Endothelial cell of umbilical vein (primary cell): Measurements from ENCODE around the gene ARHGAP29. TPM values are rescaled to one million over a fixed set of nuclear protein-coding genes. Genes with fewer than 3 reads are reported as not detected.

Experiments
- BruUV-seq: library from RNA; stranded (reverse); fragments of 400-500 nt; replicated peaks from 2 replicates; lab custom pipeline; 2021; lab: Mats Ljungman, UMichigan
- CTCF ChIA-PET: fragments of 300-600, 350-600 bp; sonication (Branson Sonifier 250); formaldehyde crosslinking; loops from one replicate; lab custom pipeline; 2021; ENCODE audit warnings: antibody characterized with exemption, inconsistent platforms; lab: Charles Lee
- POLR2A ChIA-PET: fragments of 300-600, 350-600 bp; sonication (Branson Sonifier 250); formaldehyde crosslinking; loops from one replicate; lab custom pipeline; 2021; ENCODE audit warnings: antibody characterized with exemption, inconsistent platforms; lab: Charles Lee
- DNase-seq: peaks from one replicate; pipeline ENCODE4 v3.0.0-alpha.2; 2011; ENCODE audit warnings: low read depth, low spot score
- FAIRE-seq: peaks from 2 replicates; lab custom pipeline; 2011; peaks lifted over from hg19 to GRCh38; lab: Jason Lieb, UNC
- H2AFZ ChIP-seq: 2 replicates; pipeline ENCODE4 v1.6.0; 2012; ENCODE audit warnings: low read depth, low read length, control low read depth, inconsistent platforms
- H3K27ac ChIP-seq: 2 replicates; pipeline ENCODE4 v1.5.1; 2011; ENCODE audit warnings: low read depth, mild to moderate bottlenecking, control low read depth, low read length, moderate library complexity; ENCODE audit not compliant: insufficient read depth
- H3K27me3 ChIP-seq, 2 experiments: 2 replicates each; pipeline versions ENCODE4 v1.6.0 to v1.6.1; 2011; ENCODE audit warnings: low read length in 2 of 2, mixed read lengths in 1 of 2; ENCODE audit not compliant: control insufficient read depth in 2 of 2, insufficient read depth in 2 of 2
- H3K36me3 ChIP-seq, 2 experiments: 2 replicates in 1 of 2; 3 replicates in 1 of 2; pipeline ENCODE4 v1.5.1; 2011; ENCODE audit warnings: low read length in 2 of 2, mild to moderate bottlenecking in 1 of 2, moderate library complexity in 1 of 2; ENCODE audit not compliant: control insufficient read depth in 2 of 2, insufficient read depth in 2 of 2; ENCODE audit errors: extremely low read depth in 1 of 2
- H3K4me1 ChIP-seq: 3 replicates; pipeline ENCODE4 v1.5.1; 2011; ENCODE audit warnings: mild to moderate bottlenecking, low read length; ENCODE audit not compliant: control insufficient read depth, insufficient read depth; ENCODE audit errors: extremely low read depth
- H3K4me2 ChIP-seq: 2 replicates; pipeline ENCODE4 v1.6.1; 2011; ENCODE audit warnings: low read length, control low read depth, mixed read lengths; ENCODE audit not compliant: insufficient read depth
- H3K4me3 ChIP-seq, 3 experiments: fragments of 200-600 bp in 1 of 3; sonication (generic), shearing (Covaris generic) in 1 of 3; replicated peaks in 1 of 3; 2 replicates each; pipeline ENCODE4 v1.5.1; 2011 to 2016; ENCODE audit warnings: control low read depth in 3 of 3, low read length in 3 of 3, mild to moderate bottlenecking in 2 of 3, inconsistent platforms in 1 of 3, low read depth in 1 of 3, moderate library complexity in 1 of 3; ENCODE audit not compliant: insufficient read depth in 1 of 3
- H3K79me2 ChIP-seq: 2 replicates; pipeline ENCODE4 v1.6.0; 2012; ENCODE audit warnings: low read length, inconsistent platforms; ENCODE audit not compliant: control insufficient read depth, insufficient read depth
- H3K9ac ChIP-seq: replicated peaks from 2 replicates; pipeline ENCODE3; 2011; ENCODE audit warnings: low read length, control low read depth; ENCODE audit not compliant: insufficient read depth; ENCODE audit errors: extremely low read depth
- H3K9me1 ChIP-seq: replicated peaks from 3 replicates; pipeline ENCODE4 v1.6.0; 2011; ENCODE audit warnings: mild to moderate bottlenecking, low read length; ENCODE audit not compliant: control insufficient read depth, insufficient read depth; ENCODE audit errors: extremely low read depth
- H3K9me3 ChIP-seq: replicated peaks from 2 replicates; pipeline ENCODE4 v1.5.1; 2012; ENCODE audit warnings: low read length, inconsistent platforms; ENCODE audit not compliant: control insufficient read depth, insufficient read depth
- H4K20me1 ChIP-seq: replicated peaks from 2 replicates; pipeline ENCODE3; 2011; ENCODE audit warnings: mild to moderate bottlenecking, low read length; ENCODE audit not compliant: control insufficient read depth, insufficient read depth; ENCODE audit errors: extremely low read depth
- EZH2 ChIP-seq: IDR thresholded peaks from 2 replicates; pipeline ENCODE4 v1.6.1; 2012; ENCODE audit warnings: borderline replicate concordance, low read depth, mild to moderate bottlenecking, moderate library complexity, low read length, inconsistent platforms; ENCODE audit not compliant: severe bottlenecking
- FOS ChIP-seq: IDR thresholded peaks from 2 replicates; pipeline ENCODE4 v1.6.1; 2011; ENCODE audit warnings: mild to moderate bottlenecking, low read length, moderate library complexity, borderline replicate concordance; ENCODE audit not compliant: insufficient read depth
- GATA2 ChIP-seq: IDR thresholded peaks from 2 replicates; pipeline ENCODE4 v1.7.0; 2011; ENCODE audit warnings: low read depth, mild to moderate bottlenecking, moderate library complexity, mixed read lengths, low read length; ENCODE audit not compliant: insufficient read length, insufficient read depth
- JUN ChIP-seq: IDR thresholded peaks from 2 replicates; pipeline ENCODE4 v1.6.1; 2011; ENCODE audit warnings: borderline replicate concordance, low read depth; ENCODE audit not compliant: insufficient read length, insufficient read depth
- MYC ChIP-seq: IDR thresholded peaks from one replicate; pipeline ENCODE4 v1.6.1; 2011; ENCODE audit warnings: mild to moderate bottlenecking, low read depth, low read length
- POLR2A ChIP-seq: IDR thresholded peaks from 2 replicates; pipeline ENCODE4 v1.6.1; 2012; ENCODE audit warnings: low read depth, mild to moderate bottlenecking, control low read depth, low read length
- POLR2AphosphoS5 ChIP-seq: IDR thresholded peaks from 2 replicates; pipeline ENCODE4 v1.6.1; 2012; ENCODE audit warnings: low read depth, mild to moderate bottlenecking, control low read depth, low read length, moderate library complexity; ENCODE audit not compliant: insufficient read depth
- dilution Hi-C: fragments of 300-500 bp; cut with MboI; formaldehyde crosslinking; loops from one replicate; pipeline ENCODE4 v1.15.0; 2019; ENCODE audit warnings: low sequenced_read_pairs; ENCODE audit not compliant: extremely low pct_ligation_motif_present
- intact Hi-C: fragments of 100-400 bp; cut with micrococcal nuclease; formaldehyde crosslinking; loops from one replicate; pipeline ENCODE4 v1.10.0; 2022
- polyA plus RNA-seq, 4 experiments: library from polyadenylated mRNA; depleted of rRNA in 3 of 4; stranded (reverse) in 3 of 4; unstranded in 1 of 4; fragments of >200 nt; gene quantifications; 2 replicates each; pipeline versions ENCODE4 v1.2.1 to v1.2.3, GENCODE V29; 2011 to 2012; ENCODE audit warnings: missing spikeins in 1 of 4
- total RNA-seq: library from RNA; stranded (reverse); gene quantifications from 2 replicates; pipeline ENCODE4 v1.2.3, GENCODE V29; 2021
- TF ChIP-seq, protein P1 (sequence below): IDR thresholded peaks from 2 replicates; pipeline ENCODE4 v1.6.1; 2011; ENCODE audit not compliant: insufficient read depth, insufficient read length
- TF ChIP-seq, protein P2 (sequence below), 2 donors: IDR thresholded peaks; 1 replicate in 1 of 2; 2 replicates in 1 of 2; pipeline ENCODE4 v1.5.1; 2011; ENCODE audit warnings: low read length in 2 of 2, mild to moderate bottlenecking in 2 of 2, moderate library complexity in 2 of 2, control low read depth in 1 of 2, inconsistent platforms in 1 of 2, low read depth in 1 of 2; ENCODE audit not compliant: insufficient read depth in 1 of 2; ENCODE audit errors: extremely low read depth in 1 of 2

Gene ARHGAP29
- total and polyA plus RNA-seq, 2 donors (not counting 3 experiments of a cell fraction or from before 2014, with no cell fraction given) = 56.3 to 199 TPM

DNA sequence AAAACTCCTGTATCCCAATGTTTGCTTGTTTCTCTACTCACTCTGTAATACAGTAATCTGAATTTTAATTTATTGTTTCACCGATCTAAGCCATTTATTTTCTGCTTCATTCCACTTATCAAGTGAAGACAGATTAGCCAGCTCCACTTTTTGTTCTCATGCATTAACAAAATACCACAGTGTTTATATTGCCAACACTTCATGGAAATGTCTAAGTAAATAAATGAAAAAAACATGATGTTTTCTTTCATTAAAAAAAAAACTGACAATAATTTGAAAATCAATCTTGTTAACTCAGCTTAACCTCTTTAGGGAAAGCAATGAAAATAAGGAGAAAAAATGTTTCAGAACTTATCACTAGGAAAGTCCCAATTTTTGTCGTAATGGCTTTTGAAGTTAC, 11.5 kb downstream of the ARHGAP29 start:
- ChIA-PET POLR2A (interaction anchor here (0.8 to 1.6 kb wide), 2 partner anchors 39 to 164 kb away, joined by 4 read pairs; no protein-coding TSS in a partner anchor), CTCF (interaction anchor here (1.3 to 4.0 kb wide), 11 partner anchors 8 to 180 kb away, joined by 3 to 29 read pairs (median 10); no protein-coding TSS in a partner anchor)
- Histone ChIP-seq H3K9ac (no peak overlapping the region), H3K4me2 (peak overlapping the region; percentile 22), H3K27ac (peak overlapping the region; percentile 29), H2AFZ (no peak overlapping the region), H3K79me2 (peaks cover 97% of the 10 kb centered on the region), H3K4me1 (peaks cover 56% of the 10 kb centered on the region), H3K4me3 (no peak overlapping the region), H3K9me3 (no peaks in the 10 kb centered on the region), H3K27me3 (no peaks in the 10 kb centered on the region), H4K20me1 (peaks cover 11% of the 10 kb centered on the region), H3K36me3 (peaks cover 0 to 14% of the 10 kb centered on the region in 2 experiments), H3K9me1 (peaks cover 4% of the 10 kb centered on the region)
- dilution Hi-C loops = no loop called here
- no TSS peak for BruUV-seq
- DNase-seq (no peak), FAIRE-seq (no peak)
- TF ChIP-seq POLR2AphosphoS5 = no peak
- no peak for TF ChIP-seq FOS
- no peak for TF ChIP-seq EZH2
- no peak for TF ChIP-seq POLR2A
- TF ChIP-seq, protein P1, sequence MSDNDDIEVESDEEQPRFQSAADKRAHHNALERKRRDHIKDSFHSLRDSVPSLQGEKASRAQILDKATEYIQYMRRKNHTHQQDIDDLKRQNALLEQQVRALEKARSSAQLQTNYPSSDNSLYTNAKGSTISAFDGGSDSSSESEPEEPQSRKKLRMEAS = no peak
- no peak for TF ChIP-seq JUN
- TF ChIP-seq MYC = no peak
- no peak for TF ChIP-seq GATA2
- TF ChIP-seq, protein P2, sequence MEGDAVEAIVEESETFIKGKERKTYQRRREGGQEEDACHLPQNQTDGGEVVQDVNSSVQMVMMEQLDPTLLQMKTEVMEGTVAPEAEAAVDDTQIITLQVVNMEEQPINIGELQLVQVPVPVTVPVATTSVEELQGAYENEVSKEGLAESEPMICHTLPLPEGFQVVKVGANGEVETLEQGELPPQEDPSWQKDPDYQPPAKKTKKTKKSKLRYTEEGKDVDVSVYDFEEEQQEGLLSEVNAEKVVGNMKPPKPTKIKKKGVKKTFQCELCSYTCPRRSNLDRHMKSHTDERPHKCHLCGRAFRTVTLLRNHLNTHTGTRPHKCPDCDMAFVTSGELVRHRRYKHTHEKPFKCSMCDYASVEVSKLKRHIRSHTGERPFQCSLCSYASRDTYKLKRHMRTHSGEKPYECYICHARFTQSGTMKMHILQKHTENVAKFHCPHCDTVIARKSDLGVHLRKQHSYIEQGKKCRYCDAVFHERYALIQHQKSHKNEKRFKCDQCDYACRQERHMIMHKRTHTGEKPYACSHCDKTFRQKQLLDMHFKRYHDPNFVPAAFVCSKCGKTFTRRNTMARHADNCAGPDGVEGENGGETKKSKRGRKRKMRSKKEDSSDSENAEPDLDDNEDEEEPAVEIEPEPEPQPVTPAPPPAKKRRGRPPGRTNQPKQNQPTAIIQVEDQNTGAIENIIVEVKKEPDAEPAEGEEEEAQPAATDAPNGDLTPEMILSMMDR (IDR thresholded peaks at IDR 0.05; ENCODE audit: extremely low read depth in 1 of 2, insufficient read depth in 1 of 2, low read depth in 1 of 2, low read length in 2 of 2) = no peak
- intact Hi-C loops = no loop called here
